CD14-positive monocyte (primary cell): ENCODE measurements around the gene RAI1. TPM values are rescaled to one million over a fixed set of nuclear protein-coding genes. Genes with fewer than 3 reads are reported as not detected.

Source experiments
- DNase-seq, 3 donors: peaks; one replicate each; pipeline ENCODE4 v3.0.0-alpha.2; 2011 to 2022
- H2AFZ ChIP-seq: 2 replicates; pipeline ENCODE4 v1.6.0; 2012; ENCODE audit warnings: mild to moderate bottlenecking, low read depth, low read length, inconsistent platforms; ENCODE audit not compliant: insufficient read depth, poor library complexity, severe bottlenecking
- H3K27ac ChIP-seq, 2 donors: 1 replicate in 1 of 2; 2 replicates in 1 of 2; pipeline ENCODE4 v1.5.1; 2012 to 2013; ENCODE audit warnings: low read length in 2 of 2, control low read depth in 1 of 2, inconsistent platforms in 1 of 2, low read depth in 1 of 2, mild to moderate bottlenecking in 1 of 2
- H3K27me3 ChIP-seq, 2 donors: one replicate each; pipeline versions ENCODE4 v1.6.0 to v1.6.1; 2011 to 2013; ENCODE audit warnings: low read length in 2 of 2; ENCODE audit not compliant: control insufficient read depth in 2 of 2, insufficient read depth in 2 of 2
- H3K36me3 ChIP-seq, 2 donors: replicated peaks in 1 of 2; 1 replicate in 1 of 2; 2 replicates in 1 of 2; pipeline versions ENCODE4 v1.5.1 to v1.6.1; 2012 to 2013; ENCODE audit warnings: low read length in 2 of 2, control low read depth in 1 of 2, inconsistent platforms in 1 of 2, mild to moderate bottlenecking in 1 of 2; ENCODE audit not compliant: insufficient read depth in 2 of 2, control insufficient read depth in 1 of 2
- H3K4me1 ChIP-seq, 2 donors: 1 replicate in 1 of 2; 2 replicates in 1 of 2; pipeline versions ENCODE4 v1.5.1 to v1.6.1; 2012 to 2013; ENCODE audit warnings: low read length in 2 of 2, control low read depth in 1 of 2, inconsistent platforms in 1 of 2, mild to moderate bottlenecking in 1 of 2, moderate library complexity in 1 of 2; ENCODE audit not compliant: insufficient read depth in 2 of 2, control insufficient read depth in 1 of 2
- H3K4me2 ChIP-seq: replicated peaks from 2 replicates; pipeline ENCODE3; 2012; ENCODE audit warnings: low read length, moderate library complexity, mild to moderate bottlenecking; ENCODE audit not compliant: poor library complexity, severe bottlenecking; ENCODE audit errors: extremely low read depth
- H3K4me3 ChIP-seq, 3 experiments: fragments of 200-600 bp in 1 of 3; sonication (generic) in 1 of 3; replicated peaks in 1 of 3; 1 replicate in 2 of 3; 2 replicates in 1 of 3; pipeline ENCODE4 v1.5.1; 2011 to 2013; ENCODE audit warnings: low read length in 3 of 3, mild to moderate bottlenecking in 3 of 3, control low read depth in 2 of 3, low read depth in 2 of 3, inconsistent platforms in 1 of 3, moderate library complexity in 1 of 3
- H3K79me2 ChIP-seq: 2 replicates; pipeline ENCODE4 v1.6.0; 2012; ENCODE audit warnings: mild to moderate bottlenecking, control low read depth, inconsistent platforms, low read length, moderate library complexity; ENCODE audit not compliant: insufficient read depth
- H3K9ac ChIP-seq: 2 replicates; pipeline ENCODE4 v1.6.0; 2017; ENCODE audit warnings: low read length, mild to moderate bottlenecking; ENCODE audit not compliant: insufficient read depth, poor library complexity, severe bottlenecking
- H3K9me3 ChIP-seq, 2 donors: replicated peaks in 1 of 2; 1 replicate in 1 of 2; 2 replicates in 1 of 2; pipeline versions ENCODE4 v1.5.1 to v1.6.1; 2012 to 2013; ENCODE audit warnings: low read length in 2 of 2, control low read depth in 1 of 2; ENCODE audit not compliant: control insufficient read depth in 1 of 2, insufficient read depth in 1 of 2
- H4K20me1 ChIP-seq: 2 replicates; pipeline ENCODE4 v1.6.0; 2012; ENCODE audit warnings: mild to moderate bottlenecking, low read length, control low read depth, moderate library complexity; ENCODE audit not compliant: insufficient read depth
- H3K27ac Mint-ChIP-seq, 7 donors: one replicate each; pipeline ENCODE4 v1.8.0; 2020; ENCODE audit warnings: mild to moderate bottlenecking in 7 of 7, mixed read lengths in 7 of 7, moderate library complexity in 6 of 7, inconsistent platforms in 2 of 7
- H3K27me3 Mint-ChIP-seq, 3 donors: one replicate each; pipeline ENCODE4 v1.8.0; 2021 to 2022; ENCODE audit warnings: low read depth in 3 of 3, mild to moderate bottlenecking in 3 of 3, mixed read lengths in 3 of 3, moderate library complexity in 3 of 3, inconsistent platforms in 1 of 3
- H3K36me3 Mint-ChIP-seq, 2 donors: one replicate each; pipeline ENCODE4 v1.8.0; 2020; ENCODE audit warnings: mixed read lengths in 2 of 2, inconsistent platforms in 1 of 2, mild to moderate bottlenecking in 1 of 2
- H3K4me1 Mint-ChIP-seq: one replicate; pipeline ENCODE4 v1.8.0; 2020; ENCODE audit warnings: mild to moderate bottlenecking, mixed read lengths
- H3K4me3 Mint-ChIP-seq, 2 donors: one replicate each; pipeline ENCODE4 v1.8.0; 2020; ENCODE audit warnings: mild to moderate bottlenecking in 2 of 2, mixed read lengths in 2 of 2, moderate library complexity in 1 of 2
- H3K9me3 Mint-ChIP-seq, 7 donors: one replicate each; pipeline ENCODE4 v1.8.0; 2020 to 2022; ENCODE audit warnings: mixed read lengths in 7 of 7, mild to moderate bottlenecking in 6 of 7, moderate library complexity in 6 of 7, inconsistent platforms in 2 of 7
- WGBS: methylation state at CpG from one replicate; pipeline ENCODE4 v1.1.5; 2013; ENCODE audit warnings: missing lambda C conversion rate; ENCODE audit not compliant: insufficient coverage; 5-methylcytosine and 5-hydroxymethylcytosine counted together
- intact Hi-C, 2 donors: fragments of 100-400 bp; cut with micrococcal nuclease; formaldehyde crosslinking; loops; one replicate each; pipeline versions ENCODE4 v1.15.0 to v1.15.1; 2023
- polyA plus RNA-seq, 3 donors: library from polyadenylated mRNA; depleted of rRNA in 1 of 3; unstranded in 2 of 3; stranded (reverse) in 1 of 3; fragments of 300-500 nt in 2 of 3; fragments of >200 nt in 1 of 3; fragmentation: Illumina TruSeq in 2 of 3; gene quantifications; 1 replicate in 2 of 3; 2 replicates in 1 of 3; pipeline ENCODE4 v1.2.3, GENCODE V29; 2012 to 2021
- TF ChIP-seq, protein P1 (sequence below): fragments of 200-600 bp; IDR thresholded peaks from one replicate; pipeline ENCODE4 v1.8.0; 2022; ENCODE audit warnings: antibody characterized with exemption, mild to moderate bottlenecking

Gene RAI1
- polyA plus RNA-seq, 3 donors, result 0.89 to 4.4 (median 1.5) TPM

DNA sequence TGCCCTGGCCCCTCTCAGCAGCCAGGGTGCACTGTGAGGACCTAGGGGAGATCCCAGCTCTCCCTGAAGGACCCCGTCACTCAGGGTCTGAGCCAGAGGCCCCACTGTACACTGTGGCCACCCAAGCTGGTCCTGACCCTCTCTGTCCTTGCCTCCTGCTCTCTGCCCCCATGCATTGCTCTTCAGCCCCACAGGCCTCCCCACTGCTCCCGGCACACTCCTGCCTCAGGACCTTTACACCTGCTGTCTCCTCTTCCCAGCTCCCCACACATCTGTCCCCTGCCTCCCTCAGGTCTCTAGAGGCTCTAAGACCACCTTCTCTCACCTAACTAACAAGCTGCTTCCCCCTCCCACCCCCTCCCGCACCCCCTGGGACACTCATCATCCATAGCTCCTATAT, 12.9 kb upstream of the RAI1 start:
- no peak for DNase-seq
- Mint-ChIP-seq H3K9me3 (peaks cover 0 to 3% (median 0%) of the 10 kb centered on the region in 7 donors), H3K36me3 (no peaks in the 10 kb centered on the region), H3K4me3 (no peak overlapping the region), H3K4me1 (peaks cover 24% of the 10 kb centered on the region), H3K27me3 (peaks cover 0 to 10% (median 5%) of the 10 kb centered on the region in 3 donors), H3K27ac (no peak overlapping the region)
- Histone ChIP-seq H3K9me3 (no peaks in the 10 kb centered on the region), H3K4me2 (no peak overlapping the region), H2AFZ (no peak overlapping the region), H3K36me3 (no peaks in the 10 kb centered on the region), H3K4me3 (no peak overlapping the region), H3K4me1 (peaks cover 19 to 22% of the 10 kb centered on the region in 2 donors), H3K27ac (no peak overlapping the region), H3K9ac (no peak overlapping the region), H3K79me2 (no peaks in the 10 kb centered on the region), H3K27me3 (no peaks in the 10 kb centered on the region), H4K20me1 (no peaks in the 10 kb centered on the region)
- TF ChIP-seq, protein P1, sequence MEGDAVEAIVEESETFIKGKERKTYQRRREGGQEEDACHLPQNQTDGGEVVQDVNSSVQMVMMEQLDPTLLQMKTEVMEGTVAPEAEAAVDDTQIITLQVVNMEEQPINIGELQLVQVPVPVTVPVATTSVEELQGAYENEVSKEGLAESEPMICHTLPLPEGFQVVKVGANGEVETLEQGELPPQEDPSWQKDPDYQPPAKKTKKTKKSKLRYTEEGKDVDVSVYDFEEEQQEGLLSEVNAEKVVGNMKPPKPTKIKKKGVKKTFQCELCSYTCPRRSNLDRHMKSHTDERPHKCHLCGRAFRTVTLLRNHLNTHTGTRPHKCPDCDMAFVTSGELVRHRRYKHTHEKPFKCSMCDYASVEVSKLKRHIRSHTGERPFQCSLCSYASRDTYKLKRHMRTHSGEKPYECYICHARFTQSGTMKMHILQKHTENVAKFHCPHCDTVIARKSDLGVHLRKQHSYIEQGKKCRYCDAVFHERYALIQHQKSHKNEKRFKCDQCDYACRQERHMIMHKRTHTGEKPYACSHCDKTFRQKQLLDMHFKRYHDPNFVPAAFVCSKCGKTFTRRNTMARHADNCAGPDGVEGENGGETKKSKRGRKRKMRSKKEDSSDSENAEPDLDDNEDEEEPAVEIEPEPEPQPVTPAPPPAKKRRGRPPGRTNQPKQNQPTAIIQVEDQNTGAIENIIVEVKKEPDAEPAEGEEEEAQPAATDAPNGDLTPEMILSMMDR, result no peak
- WGBS, result 100% methylated on average over 2 of the region's 3 CpGs
- intact Hi-C loops, result no loop called here

DNA sequence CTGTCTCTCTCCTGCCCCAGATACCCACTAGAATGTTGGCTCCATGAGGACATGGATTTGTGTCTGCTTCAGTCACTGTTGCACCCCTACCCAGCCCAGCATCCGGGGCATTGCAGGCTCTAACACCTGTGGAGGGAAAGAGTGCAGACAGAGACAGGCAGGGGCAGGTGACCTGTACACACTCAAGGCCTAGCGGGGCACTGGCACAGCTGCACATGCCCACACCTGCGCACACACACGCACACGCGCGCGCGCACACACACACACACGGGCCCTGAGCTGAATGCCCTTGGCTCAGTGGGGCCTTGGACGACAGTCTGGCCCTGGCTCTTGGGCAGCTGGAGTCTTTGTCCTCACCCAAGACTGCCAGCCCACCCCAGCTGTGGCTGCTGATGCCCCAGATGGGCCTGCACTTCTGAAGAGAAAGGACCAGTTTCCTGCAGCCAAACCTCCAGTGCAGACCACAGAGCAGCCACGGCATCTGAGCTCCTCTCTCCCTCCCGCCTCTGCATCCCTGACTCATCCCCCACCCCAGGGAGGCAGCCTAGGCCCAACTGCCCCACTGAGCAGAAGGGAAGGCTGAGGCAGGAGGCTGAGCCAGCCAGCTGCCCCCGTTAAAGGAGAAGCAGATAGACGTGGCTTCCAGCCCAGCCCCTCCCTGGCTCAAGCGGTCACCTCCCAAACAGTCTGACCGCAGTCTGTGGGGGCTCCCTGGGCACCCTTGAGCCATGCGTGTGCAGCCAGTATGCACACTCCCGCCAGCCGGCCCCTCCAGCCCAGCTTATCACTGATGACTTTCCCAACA, 12.3 kb upstream of the RAI1 start:
- Mint-ChIP-seq H3K36me3 (no peaks in the 10 kb centered on the region), H3K27ac (peak overlapping the region in 1 of 7 donors; percentile 9), H3K9me3 (peaks cover 0 to 3% (median 0%) of the 10 kb centered on the region in 7 donors), H3K27me3 (peaks cover under 1 to 9% (median 2%) of the 10 kb centered on the region in 3 donors), H3K4me3 (no peak overlapping the region), H3K4me1 (peaks cover 21% of the 10 kb centered on the region)
- TF ChIP-seq, protein P1, result no peak
- Histone ChIP-seq H3K4me3 (no peak overlapping the region), H3K4me2 (no peak overlapping the region), H3K27me3 (no peaks in the 10 kb centered on the region), H3K36me3 (no peaks in the 10 kb centered on the region), H3K9ac (no peak overlapping the region), H3K79me2 (no peaks in the 10 kb centered on the region), H4K20me1 (no peaks in the 10 kb centered on the region), H3K9me3 (no peaks in the 10 kb centered on the region), H2AFZ (no peak overlapping the region), H3K27ac (no peak overlapping the region), H3K4me1 (peaks cover 18 to 21% of the 10 kb centered on the region in 2 donors)
- WGBS, result 88% methylated on average over 17 of the region's 20 CpGs
- no peak for DNase-seq
- intact Hi-C loops, result no loop called here
